H9 (cell line): ENCODE measurements around the gene SOS1. TPM values are rescaled to one million over a fixed set of nuclear protein-coding genes. Genes with fewer than 3 reads are reported as not detected.

Source experiments
- DNase-seq: peaks from one replicate; pipeline ENCODE4 v3.0.0-alpha.2; 2017
- H2AFZ ChIP-seq: one replicate; pipeline ENCODE4 v1.6.1; 2013; ENCODE audit warnings: mild to moderate bottlenecking, low read length, control low read depth, moderate library complexity
- H2AK5ac ChIP-seq: 2 replicates; pipeline ENCODE4 v1.6.1; 2013; ENCODE audit warnings: low read length, control low read depth, mixed read lengths; ENCODE audit not compliant: insufficient read length
- H2BK120ac ChIP-seq: one replicate; pipeline ENCODE4 v1.6.1; 2013; ENCODE audit warnings: low read depth, mild to moderate bottlenecking, low read length, control low read depth, inconsistent platforms; ENCODE audit not compliant: poor library complexity, severe bottlenecking
- H2BK12ac ChIP-seq: 2 replicates; pipeline ENCODE4 v1.6.1; 2013; ENCODE audit warnings: low read length, control low read depth, mixed read lengths, low read depth; ENCODE audit not compliant: insufficient read length
- H2BK15ac ChIP-seq: 2 replicates; pipeline ENCODE4 v1.6.1; 2013; ENCODE audit warnings: low read depth, low read length, control low read depth
- H2BK20ac ChIP-seq: one replicate; pipeline ENCODE4 v1.6.1; 2013; ENCODE audit warnings: low read depth, mild to moderate bottlenecking, low read length, control low read depth, inconsistent platforms; ENCODE audit not compliant: poor library complexity, severe bottlenecking
- H2BK5ac ChIP-seq: 2 replicates; pipeline ENCODE4 v1.6.1; 2013; ENCODE audit warnings: low read length, control low read depth, mixed read lengths; ENCODE audit not compliant: insufficient read length
- H3K14ac ChIP-seq: 2 replicates; pipeline ENCODE4 v1.6.1; 2013; ENCODE audit warnings: low read length, control low read depth; ENCODE audit not compliant: insufficient read depth
- H3K18ac ChIP-seq: 2 replicates; pipeline ENCODE4 v1.6.1; 2013; ENCODE audit warnings: low read depth, mild to moderate bottlenecking, mixed read lengths, low read length, control low read depth; ENCODE audit not compliant: insufficient read length
- H3K23ac ChIP-seq: 2 replicates; pipeline ENCODE4 v1.6.1; 2013; ENCODE audit warnings: low read length, control low read depth, mixed read lengths, low read depth; ENCODE audit not compliant: insufficient read length
- H3K23me2 ChIP-seq: 2 replicates; pipeline ENCODE4 v1.6.1; 2013; ENCODE audit warnings: low read depth, mild to moderate bottlenecking, mixed read lengths, low read length, control low read depth; ENCODE audit not compliant: insufficient read length, poor library complexity, severe bottlenecking
- H3K27ac ChIP-seq: 2 replicates; pipeline ENCODE4 v1.5.1; 2013; ENCODE audit warnings: low read length, control low read depth, mixed read lengths, low read depth; ENCODE audit not compliant: insufficient read length
- H3K27me3 ChIP-seq: 2 replicates; pipeline ENCODE4 v1.6.1; 2013; ENCODE audit warnings: low read length, control low read depth, inconsistent platforms; ENCODE audit not compliant: insufficient read depth
- H3K4ac ChIP-seq: 2 replicates; pipeline ENCODE4 v1.6.1; 2013; ENCODE audit warnings: low read depth, mild to moderate bottlenecking, control low read depth, inconsistent platforms, low read length, moderate library complexity
- H3K4me1 ChIP-seq: 2 replicates; pipeline ENCODE4 v1.6.1; 2013; ENCODE audit warnings: low read length, control low read depth, inconsistent platforms; ENCODE audit not compliant: insufficient read depth
- H3K4me2 ChIP-seq: 2 replicates; pipeline ENCODE4 v1.6.1; 2013; ENCODE audit warnings: low read length, control low read depth, mixed read lengths; ENCODE audit not compliant: insufficient read length, insufficient read depth
- H3K56ac ChIP-seq: 2 replicates; pipeline ENCODE4 v1.6.1; 2013; ENCODE audit warnings: low read depth, mild to moderate bottlenecking, mixed read lengths, low read length, control low read depth; ENCODE audit not compliant: insufficient read length
- H3K79me1 ChIP-seq: 2 replicates; pipeline ENCODE4 v1.6.1; 2013; ENCODE audit warnings: low read depth, mild to moderate bottlenecking, moderate library complexity, low read length, control low read depth, inconsistent platforms; ENCODE audit not compliant: insufficient read depth, poor library complexity, severe bottlenecking
- H3K79me2 ChIP-seq: 2 replicates; pipeline ENCODE4 v1.6.1; 2013; ENCODE audit warnings: low read length, control low read depth, inconsistent platforms; ENCODE audit not compliant: insufficient read depth
- H3K9ac ChIP-seq: 2 replicates; pipeline ENCODE4 v1.6.1; 2013; ENCODE audit warnings: low read length, control low read depth, mixed read lengths; ENCODE audit not compliant: insufficient read length; ENCODE audit errors: extremely low read depth
- H3K9me3 ChIP-seq: one replicate; pipeline ENCODE4 v1.6.1; 2013; ENCODE audit warnings: low read depth, low read length, inconsistent platforms; ENCODE audit not compliant: control insufficient read depth
- H3T11ph ChIP-seq: one replicate; pipeline ENCODE4 v1.6.1; 2013; ENCODE audit warnings: mild to moderate bottlenecking, low read length, control low read depth, inconsistent platforms
- H4K20me1 ChIP-seq: one replicate; pipeline ENCODE4 v1.6.1; 2013; ENCODE audit not compliant: control insufficient read depth, insufficient read length, insufficient read depth
- H4K5ac ChIP-seq: 2 replicates; pipeline ENCODE4 v1.6.1; 2013; ENCODE audit warnings: low read depth, mild to moderate bottlenecking, mixed read lengths, low read length, control low read depth; ENCODE audit not compliant: insufficient read length
- H4K8ac ChIP-seq: replicated peaks from 2 replicates; pipeline ENCODE4 v1.6.1; 2013; ENCODE audit warnings: low read length, control low read depth, mixed read lengths, low read depth; ENCODE audit not compliant: insufficient read length
- H4K91ac ChIP-seq: 2 replicates; pipeline ENCODE4 v1.6.1; 2013; ENCODE audit warnings: low read depth, mild to moderate bottlenecking, moderate library complexity, mixed read lengths, low read length, control low read depth; ENCODE audit not compliant: insufficient read length
- H3K27ac Mint-ChIP-seq, 3 experiments: 2 replicates in 2 of 3; 3 replicates in 1 of 3; pipeline ENCODE4 v1.8.0; 2020 to 2021; ENCODE audit warnings: mixed read lengths in 3 of 3, mild to moderate bottlenecking in 1 of 3, moderate library complexity in 1 of 3
- H3K27me3 Mint-ChIP-seq: 2 replicates; pipeline ENCODE4 v1.8.0; 2021; ENCODE audit warnings: low read depth, mild to moderate bottlenecking, moderate library complexity, mixed read lengths
- H3K36me3 Mint-ChIP-seq, 3 experiments: 2 replicates in 2 of 3; 3 replicates in 1 of 3; pipeline ENCODE4 v1.8.0; 2020 to 2021; ENCODE audit warnings: low read depth in 3 of 3, mixed read lengths in 3 of 3; ENCODE audit not compliant: insufficient read depth in 1 of 3
- H3K4me1 Mint-ChIP-seq, 2 experiments: 2 replicates each; pipeline ENCODE4 v1.8.0; 2020; ENCODE audit warnings: mixed read lengths in 2 of 2
- H3K4me3 Mint-ChIP-seq, 2 experiments: 2 replicates in 1 of 2; 3 replicates in 1 of 2; pipeline ENCODE4 v1.8.0; 2020 to 2021; ENCODE audit warnings: mild to moderate bottlenecking in 2 of 2, mixed read lengths in 2 of 2, moderate library complexity in 1 of 2
- H3K9me3 Mint-ChIP-seq, 2 experiments: 2 replicates in 1 of 2; 3 replicates in 1 of 2; pipeline ENCODE4 v1.8.0; 2020; ENCODE audit warnings: mild to moderate bottlenecking in 2 of 2, mixed read lengths in 2 of 2, moderate library complexity in 1 of 2
- total RNA-seq: library from RNA; stranded (reverse); gene quantifications from 2 replicates; pipeline ENCODE4 v1.2.1, GENCODE V29; 2021
- TF ChIP-seq, protein P1 (sequence below): fragments of 200-600 bp; sonication (generic); conservative IDR thresholded peaks from 3 replicates; pipeline ENCODE4 v1.8.0; 2021; ENCODE audit warnings: antibody characterized with exemption, mild to moderate bottlenecking

SOS1 gene
- total RNA-seq, 1 experiment from 2014 or later, result 35.8 TPM

- Histone ChIP-seq H3K4me1 (no peaks in the 10 kb centered on the region; the same call in 1 of the 2 replicates), H3K9me3 (no peaks in the 10 kb centered on the region), H3K14ac (no peak overlapping the region), H3K18ac (no peak overlapping the region), H3T11ph (no peak overlapping the region), H2AK5ac (no peak overlapping the region), H2BK120ac (no peak overlapping the region), H3K79me2 (no peaks in the 10 kb centered on the region), H4K91ac (no peak overlapping the region), H4K5ac (no peak overlapping the region), H3K4ac (no peak overlapping the region), H3K23ac (no peak overlapping the region), H3K23me2 (no peaks in the 10 kb centered on the region), H2AFZ (no peak overlapping the region), H3K4me2 (peak overlapping the region; percentile 43), H2BK15ac (no peak overlapping the region), H2BK5ac (no peak overlapping the region), H3K9ac (no peak overlapping the region), H3K79me1 (no peaks in the 10 kb centered on the region), H3K27ac (no peak overlapping the region), H4K8ac (no peak overlapping the region), H4K20me1 (no peaks in the 10 kb centered on the region), H3K56ac (no peak overlapping the region), H2BK12ac (no peak overlapping the region), H3K27me3 (no peaks in the 10 kb centered on the region), H2BK20ac (no peak overlapping the region)
- Mint-ChIP-seq H3K4me1 (peaks cover 25 to 27% of the 10 kb centered on the region in 2 experiments), H3K9me3 (no peaks in the 10 kb centered on the region), H3K27ac (no peak overlapping the region), H3K4me3 (no peak overlapping the region), H3K36me3 (peaks cover 3 to 23% (median 12%) of the 10 kb centered on the region in 3 experiments; a peak in 6 of 7 replicates), H3K27me3 (no peaks in the 10 kb centered on the region)
- TF ChIP-seq, protein P1, sequence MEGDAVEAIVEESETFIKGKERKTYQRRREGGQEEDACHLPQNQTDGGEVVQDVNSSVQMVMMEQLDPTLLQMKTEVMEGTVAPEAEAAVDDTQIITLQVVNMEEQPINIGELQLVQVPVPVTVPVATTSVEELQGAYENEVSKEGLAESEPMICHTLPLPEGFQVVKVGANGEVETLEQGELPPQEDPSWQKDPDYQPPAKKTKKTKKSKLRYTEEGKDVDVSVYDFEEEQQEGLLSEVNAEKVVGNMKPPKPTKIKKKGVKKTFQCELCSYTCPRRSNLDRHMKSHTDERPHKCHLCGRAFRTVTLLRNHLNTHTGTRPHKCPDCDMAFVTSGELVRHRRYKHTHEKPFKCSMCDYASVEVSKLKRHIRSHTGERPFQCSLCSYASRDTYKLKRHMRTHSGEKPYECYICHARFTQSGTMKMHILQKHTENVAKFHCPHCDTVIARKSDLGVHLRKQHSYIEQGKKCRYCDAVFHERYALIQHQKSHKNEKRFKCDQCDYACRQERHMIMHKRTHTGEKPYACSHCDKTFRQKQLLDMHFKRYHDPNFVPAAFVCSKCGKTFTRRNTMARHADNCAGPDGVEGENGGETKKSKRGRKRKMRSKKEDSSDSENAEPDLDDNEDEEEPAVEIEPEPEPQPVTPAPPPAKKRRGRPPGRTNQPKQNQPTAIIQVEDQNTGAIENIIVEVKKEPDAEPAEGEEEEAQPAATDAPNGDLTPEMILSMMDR, result no peak
- no peak for DNase-seq
These were observed 93.4 kb downstream of the SOS1 start for GRCh38 chr2:39027421-39027820.
